ENCODE data around the gene CC2D1B.

Gene CC2D1B

DNA sequence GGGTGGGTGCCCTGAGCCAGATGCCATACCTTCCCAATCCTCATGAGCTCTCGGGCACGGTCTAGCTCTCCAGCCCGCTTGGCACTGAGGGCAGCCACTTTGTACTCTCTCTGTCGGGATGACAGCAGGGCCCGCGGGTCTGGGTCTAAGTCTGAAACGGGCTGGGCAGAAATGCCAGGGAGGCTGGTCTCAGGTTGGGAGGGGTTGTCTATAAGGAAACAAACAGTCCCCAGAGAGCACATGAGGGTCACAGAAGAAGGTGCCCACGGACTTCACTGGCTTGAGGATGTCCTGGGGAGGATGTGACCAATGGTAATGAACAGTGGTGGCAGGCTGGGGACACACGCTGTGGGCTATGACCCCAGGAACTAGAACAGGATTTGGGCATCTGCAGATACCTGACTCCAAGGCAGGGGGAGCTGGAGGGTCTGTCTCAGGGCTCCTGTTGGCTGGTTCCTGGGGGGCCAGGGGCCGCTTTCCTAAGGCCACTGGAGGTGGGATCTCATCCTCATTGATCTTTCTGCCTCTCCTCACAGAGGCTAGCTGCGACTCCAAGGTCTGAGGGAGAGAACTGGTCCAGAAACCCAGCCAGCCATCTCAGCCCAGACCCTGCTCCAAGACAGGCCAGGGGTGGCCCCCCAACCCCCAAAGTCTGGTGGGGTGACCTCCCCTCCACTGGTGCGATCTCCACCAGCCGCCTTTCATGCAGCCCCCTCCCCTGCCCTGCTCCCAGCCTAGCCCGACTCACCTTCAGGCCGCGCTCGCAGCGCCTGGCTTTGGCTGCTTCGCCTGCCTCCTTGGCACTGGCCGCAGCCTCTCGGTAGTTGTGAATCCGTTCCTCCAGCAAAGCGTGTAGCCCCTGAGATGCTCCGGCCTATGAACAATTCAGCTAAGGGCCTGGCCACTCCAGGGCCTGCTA is 6.1 kb downstream of the CC2D1B start:
- in situ Hi-C loops (cut with MboI; ENCODE audit: low sequenced_read_pairs) = no loop called here

DNA sequence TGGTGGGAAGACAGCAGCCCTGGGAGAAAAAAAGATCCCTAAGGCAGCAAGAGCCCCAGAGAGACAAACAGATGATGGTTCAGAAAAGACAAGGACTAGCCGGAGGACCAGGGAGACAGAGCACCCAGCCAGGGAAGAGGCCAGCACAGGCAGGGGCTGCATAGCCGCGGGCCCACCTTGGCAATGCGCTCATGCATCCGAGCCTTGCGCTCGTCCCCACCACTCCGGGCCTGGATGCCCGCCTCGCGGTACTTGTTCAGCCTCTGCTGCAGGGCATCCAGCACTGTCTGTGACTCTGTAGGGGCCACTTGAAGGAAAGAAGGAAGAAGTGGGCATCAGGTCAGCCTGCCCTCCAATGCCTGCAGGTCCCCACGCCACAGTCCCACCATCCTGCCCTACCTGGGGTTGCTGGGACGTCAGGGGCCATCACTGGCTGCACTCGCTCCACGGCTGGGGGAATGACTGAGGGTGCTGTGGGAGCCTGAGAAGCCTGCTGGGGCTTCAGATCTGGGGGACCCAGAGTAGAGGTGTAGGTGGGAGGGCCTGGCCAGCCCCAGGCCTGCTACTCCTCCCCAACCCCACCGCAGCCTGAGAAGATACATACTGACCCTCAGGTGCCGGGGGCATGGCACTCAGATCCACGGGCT is 7.0 kb downstream of the CC2D1B start:
- in situ Hi-C loops (cut with MboI; ENCODE audit: low sequenced_read_pairs) = no loop called here

DNA sequence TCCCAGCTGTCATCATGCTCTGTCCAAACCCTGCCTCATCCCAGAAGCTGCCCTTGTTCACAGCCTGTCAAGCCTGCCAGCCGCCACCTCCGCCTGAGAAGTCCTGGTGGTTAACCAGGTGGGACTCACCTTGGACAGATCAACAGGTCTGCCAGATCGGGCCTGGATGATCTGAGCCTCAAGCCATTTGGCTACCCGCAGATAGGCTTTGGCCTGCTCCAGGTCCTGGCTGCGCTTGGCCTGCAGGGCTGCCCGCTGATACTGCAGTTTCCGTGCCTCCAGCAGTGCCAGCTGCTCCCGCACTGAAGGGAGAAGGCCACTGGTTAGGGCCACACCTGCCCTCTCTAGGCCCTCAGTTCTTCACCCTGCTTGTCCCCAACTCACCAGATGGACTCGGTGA is 8.6 kb downstream of the CC2D1B start:
- in situ Hi-C loops (cut with MboI; ENCODE audit: low sequenced_read_pairs) = no loop called here

- in situ Hi-C loops (cut with MboI; ENCODE audit: low sequenced_read_pairs) = no loop called here
Observed at GRCh38 chr1:52356818-52357355, 9.1 kb downstream of the CC2D1B start.

- in situ Hi-C loops (cut with MboI; ENCODE audit: low sequenced_read_pairs) = no loop called here
Observed at GRCh38 chr1:52355847-52356505, 10.0 kb downstream of the CC2D1B start.

DNA sequence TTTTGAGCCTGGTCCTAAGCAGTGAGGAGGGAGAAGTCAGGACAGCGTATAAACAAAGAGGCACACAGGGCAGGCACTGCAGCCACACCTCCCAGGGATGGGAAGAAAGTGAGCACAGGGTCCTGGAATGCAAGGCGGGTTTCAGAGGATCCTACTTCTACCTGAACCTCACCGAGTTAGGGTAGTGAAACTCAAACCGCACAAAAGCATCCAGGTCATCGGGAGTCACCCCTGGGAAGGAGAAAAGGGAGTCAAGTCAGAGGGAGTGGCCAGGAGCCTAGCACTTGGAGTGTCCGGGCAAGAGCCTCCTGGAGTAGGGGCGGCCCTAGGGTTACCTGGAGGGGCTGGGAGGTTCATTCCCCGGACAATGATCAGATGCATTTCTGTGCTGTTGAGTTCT is 10.6 kb downstream of the CC2D1B start:
- in situ Hi-C loops (cut with MboI; ENCODE audit: low sequenced_read_pairs) = no loop called here

DNA sequence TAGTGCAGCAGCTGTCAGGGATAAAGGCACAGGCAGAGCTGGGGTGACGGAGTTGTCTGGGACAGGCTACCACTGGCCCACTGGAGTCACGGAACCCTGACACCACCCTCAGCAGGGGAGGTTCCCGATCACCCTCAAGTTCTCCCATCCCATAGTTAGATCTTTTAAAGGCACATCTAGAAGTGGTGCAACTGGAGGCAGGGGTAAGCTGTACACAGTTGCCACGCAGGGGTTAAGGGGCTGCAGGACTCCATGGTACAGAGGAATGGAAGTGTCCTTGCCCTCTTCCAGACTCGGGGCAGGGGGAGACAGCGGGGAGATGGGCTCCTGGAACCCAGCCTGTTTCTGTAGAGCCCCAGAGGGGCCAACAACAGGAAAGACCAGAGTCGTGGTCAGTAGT is 13.3 kb downstream of the CC2D1B start:
- in situ Hi-C loops (cut with MboI; ENCODE audit: low sequenced_read_pairs) = no loop called here

GRCh38 chr1:52348704-52349300 is 17.2 kb downstream of the CC2D1B start:
- in situ Hi-C loops (cut with MboI; ENCODE audit: low sequenced_read_pairs) = no loop called here

DNA sequence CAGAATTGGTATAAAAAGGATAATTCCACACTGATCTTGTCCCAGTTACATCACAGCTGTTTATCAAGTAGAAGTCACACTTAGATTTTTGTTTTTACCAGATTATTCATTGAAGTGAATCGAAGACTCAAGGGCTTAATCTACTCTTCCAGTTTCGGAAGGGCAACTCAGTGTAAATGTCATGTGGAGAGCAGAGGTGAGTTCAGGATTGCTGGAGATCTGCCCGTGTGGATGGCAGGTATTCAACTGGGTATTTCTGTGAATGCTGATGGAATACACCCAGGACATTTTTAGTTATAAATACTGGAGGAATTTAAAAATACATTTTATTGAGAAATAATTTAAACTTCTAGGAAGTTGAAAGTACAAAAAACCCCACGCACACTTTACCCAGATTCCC is 19.4 kb downstream of the CC2D1B start:
- in situ Hi-C loops (cut with MboI; ENCODE audit: low sequenced_read_pairs) = no loop called here

- in situ Hi-C loops (cut with MboI; ENCODE audit: low sequenced_read_pairs) = no loop called here
Observed at GRCh38 chr1:52345252-52345651, 20.8 kb downstream of the CC2D1B start.

GRCh38 chr1:52343979-52344378 is 22.0 kb downstream of the CC2D1B start:
- in situ Hi-C loops (cut with MboI; ENCODE audit: low sequenced_read_pairs) = no loop called here

- in situ Hi-C loops (cut with MboI; ENCODE audit: low sequenced_read_pairs) = no loop called here
Observed at GRCh38 chr1:52341655-52342260, 24.2 kb downstream of the CC2D1B start.

- in situ Hi-C loops (cut with MboI; ENCODE audit: low sequenced_read_pairs) = no loop called here
Observed at GRCh38 chr1:52337439-52337838, 28.6 kb downstream of the CC2D1B start.

GRCh38 chr1:52334906-52335528 is 31.0 kb downstream of the CC2D1B start:
- in situ Hi-C loops (cut with MboI; ENCODE audit: low sequenced_read_pairs) = no loop called here

DNA sequence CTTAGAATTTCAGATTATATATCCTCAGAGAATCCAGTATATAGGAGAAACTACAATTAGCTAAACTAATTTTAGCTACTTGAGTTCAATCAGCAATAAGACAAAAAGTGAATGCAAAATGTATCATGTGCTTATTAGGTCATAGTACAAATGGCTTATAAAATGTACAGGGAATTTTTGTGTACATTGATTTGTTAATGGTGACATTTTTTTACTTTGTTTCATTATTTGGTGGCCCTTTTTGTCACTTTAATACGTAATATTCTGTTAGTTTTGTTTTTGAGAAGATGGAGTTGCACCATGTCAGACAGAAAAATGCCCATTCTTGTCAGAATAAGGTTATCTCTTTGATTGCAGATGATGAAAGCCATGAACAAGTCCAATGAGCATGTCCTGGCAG is 33.6 kb downstream of the CC2D1B start:
- in situ Hi-C loops (cut with MboI; ENCODE audit: low sequenced_read_pairs) = no loop called here

DNA sequence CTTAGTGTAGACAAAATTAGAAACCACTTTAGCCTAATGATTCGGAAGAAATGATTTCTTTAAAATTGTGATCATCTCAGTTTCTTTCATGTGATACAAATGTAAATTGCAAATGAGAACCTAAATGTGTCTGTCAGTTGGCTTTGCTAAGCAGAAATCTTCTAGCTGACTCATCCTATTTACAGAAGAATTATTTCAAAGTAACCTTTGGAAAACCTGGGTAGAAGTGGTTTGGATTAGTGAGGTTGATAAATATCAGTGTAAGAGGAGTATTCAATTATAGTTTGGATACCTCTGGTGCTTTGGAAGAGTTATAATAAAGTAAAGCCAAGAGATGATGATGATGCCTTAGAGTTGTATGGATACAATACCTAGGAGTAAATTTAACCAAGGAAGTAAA is 37.4 kb downstream of the CC2D1B start:
- in situ Hi-C loops (cut with MboI; ENCODE audit: low sequenced_read_pairs) = no loop called here

DNA sequence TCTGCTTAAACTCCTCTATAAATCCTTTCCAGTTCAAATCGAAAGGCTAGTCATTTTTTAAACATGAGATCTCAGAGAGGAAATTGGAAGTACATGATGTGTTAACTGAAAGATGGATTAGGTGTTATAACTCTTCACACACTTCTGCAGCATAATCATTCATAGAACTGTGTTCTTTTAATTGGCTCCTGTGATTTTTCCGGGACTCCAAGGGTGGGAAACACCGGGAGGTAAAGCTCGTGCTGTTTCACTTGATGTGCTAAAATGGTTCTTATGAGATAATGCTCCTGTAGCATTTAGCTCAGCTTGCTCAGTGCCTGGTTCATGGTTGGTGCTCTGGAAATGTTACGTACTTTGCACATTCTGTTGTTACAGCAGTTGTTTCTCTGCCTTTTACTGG is 40.2 kb downstream of the CC2D1B start:
- in situ Hi-C loops (cut with MboI; ENCODE audit: low sequenced_read_pairs) = no loop called here

GRCh38 chr1:52323731-52324130 is 42.3 kb downstream of the CC2D1B start:
- in situ Hi-C loops (cut with MboI; ENCODE audit: low sequenced_read_pairs) = no loop called here

GRCh38 chr1:52321061-52321460 is 44.9 kb downstream of the CC2D1B start:
- in situ Hi-C loops (cut with MboI; ENCODE audit: low sequenced_read_pairs) = no loop called here

Data from HL-60/S4 treated with retinoic acid at 250 ng/mL for 4 days and 3 days (cell line).